Loucy (cell line): Measurements from ENCODE around the gene HOGA1.

Experiments
- H2AFZ ChIP-seq: fragments of 200-600 bp; sonication (generic); 2 replicates; pipeline ENCODE4 v1.6.0; 2016; ENCODE audit warnings: antibody characterized with exemption, mild to moderate bottlenecking, low read length, moderate library complexity
- H3F3A ChIP-seq: fragments of 200-600 bp; 2 replicates; pipeline ENCODE4 v1.6.0; 2016; ENCODE audit warnings: antibody characterized with exemption, low read depth, mild to moderate bottlenecking
- H3K27me3 ChIP-seq: fragments of 200-600 bp; sonication (generic); 2 replicates; pipeline ENCODE4 v1.6.1; 2014; ENCODE audit warnings: low read length, mild to moderate bottlenecking; ENCODE audit not compliant: insufficient read depth, poor library complexity, severe bottlenecking
- H3K36me3 ChIP-seq: fragments of 200-600 bp; sonication (generic); 2 replicates; pipeline ENCODE4 v1.6.1; 2016; ENCODE audit warnings: low read length; ENCODE audit not compliant: insufficient read depth
- H3K4me1 ChIP-seq: fragments of 200-600 bp; sonication (generic); 2 replicates; pipeline ENCODE4 v1.5.1; 2014; ENCODE audit warnings: low read length, mild to moderate bottlenecking; ENCODE audit not compliant: insufficient read depth, poor library complexity, severe bottlenecking
- H3K4me2 ChIP-seq: fragments of 200-600 bp; sonication (generic); 2 replicates; pipeline ENCODE4 v1.6.0; 2014; ENCODE audit warnings: antibody characterized with exemption, low read length, low read depth, mild to moderate bottlenecking; ENCODE audit not compliant: poor library complexity, severe bottlenecking
- H3K4me3 ChIP-seq: fragments of 200-600 bp; sonication (generic); 2 replicates; pipeline ENCODE4 v1.5.1; 2014; ENCODE audit warnings: low read length, mild to moderate bottlenecking, mixed read lengths; ENCODE audit not compliant: poor library complexity, severe bottlenecking
- H3K79me2 ChIP-seq: fragments of 200-600 bp; sonication (generic); 2 replicates; pipeline ENCODE4 v1.6.1; 2014; ENCODE audit warnings: low read length; ENCODE audit not compliant: insufficient read depth
- H3K9ac ChIP-seq: fragments of 200-600 bp; sonication (generic); 2 replicates; pipeline ENCODE4 v1.6.0; 2014; ENCODE audit warnings: mild to moderate bottlenecking, low read depth, low read length, moderate library complexity; ENCODE audit not compliant: poor library complexity, severe bottlenecking
- H3K9me2 ChIP-seq: fragments of 200-600 bp; sonication (generic); replicated peaks from 2 replicates; pipeline ENCODE4 v1.6.1; 2016; ENCODE audit warnings: low read depth, low read length, mixed read lengths
- H3K9me3 ChIP-seq: fragments of 200-600 bp; sonication (generic); 2 replicates; pipeline ENCODE4 v1.6.1; 2014; ENCODE audit warnings: mild to moderate bottlenecking, antibody characterized with exemption, low read length, low read depth; ENCODE audit not compliant: insufficient read depth
- H4K20me1 ChIP-seq: fragments of 200-600 bp; sonication (generic); 2 replicates; pipeline ENCODE4 v1.6.0; 2014; ENCODE audit warnings: antibody characterized with exemption, low read length, mild to moderate bottlenecking; ENCODE audit not compliant: insufficient read depth, poor library complexity, severe bottlenecking
- EZH2phosphoT487 ChIP-seq: fragments of 200-600 bp; IDR thresholded peaks from 2 replicates; pipeline ENCODE4 v1.6.1; 2018; ENCODE audit warnings: antibody characterized with exemption, mild to moderate bottlenecking, moderate library complexity, borderline replicate concordance
- TF ChIP-seq, protein P1 (sequence below): fragments of 200-600 bp; sonication (generic); conservative IDR thresholded peaks from 2 replicates; pipeline ENCODE4 v1.5.1; 2014; ENCODE audit warnings: mild to moderate bottlenecking, antibody characterized with exemption, low read length

The HOGA1 gene

DNA sequence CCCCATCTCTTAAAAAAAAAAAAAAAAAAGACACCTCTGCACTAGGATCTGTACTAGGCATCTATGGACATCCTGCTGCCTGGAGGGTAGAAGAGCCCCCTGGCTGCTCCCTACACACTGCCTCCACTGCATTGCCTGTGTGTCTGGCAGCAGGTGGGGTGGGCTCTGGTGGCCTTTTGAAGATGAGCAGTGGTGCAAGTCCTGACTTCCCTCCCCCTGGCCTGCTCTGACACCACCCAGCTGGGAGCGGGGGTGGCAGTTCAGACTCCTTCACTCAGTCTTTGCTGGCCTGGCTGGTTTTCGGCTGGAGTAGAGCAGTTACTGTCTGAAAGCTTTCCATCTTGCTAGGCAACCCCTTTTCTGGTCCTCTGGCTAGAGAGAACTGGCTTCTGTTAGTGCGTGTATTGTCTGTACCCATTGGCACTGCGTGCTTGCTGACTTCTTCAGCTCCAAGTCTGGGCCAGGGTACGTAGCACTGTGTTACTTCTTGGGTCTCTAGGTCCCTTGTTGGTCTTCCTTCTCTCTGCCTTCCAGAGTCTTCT is 23.0 kb downstream of the HOGA1 start:
- no peaks in the 10 kb centered on the region for H3K9me3 ChIP-seq
- no peaks in the 10 kb centered on the region for H3K9me2 ChIP-seq
- H3K4me1 ChIP-seq = no peaks in the 10 kb centered on the region
- no peaks in the 10 kb centered on the region for H4K20me1 ChIP-seq
- H3K9ac ChIP-seq = no peak overlapping the region
- H2AFZ ChIP-seq = no peak overlapping the region
- H3K4me3 ChIP-seq = no peak overlapping the region
- no peaks in the 10 kb centered on the region for H3K79me2 ChIP-seq
- TF ChIP-seq, protein P1, sequence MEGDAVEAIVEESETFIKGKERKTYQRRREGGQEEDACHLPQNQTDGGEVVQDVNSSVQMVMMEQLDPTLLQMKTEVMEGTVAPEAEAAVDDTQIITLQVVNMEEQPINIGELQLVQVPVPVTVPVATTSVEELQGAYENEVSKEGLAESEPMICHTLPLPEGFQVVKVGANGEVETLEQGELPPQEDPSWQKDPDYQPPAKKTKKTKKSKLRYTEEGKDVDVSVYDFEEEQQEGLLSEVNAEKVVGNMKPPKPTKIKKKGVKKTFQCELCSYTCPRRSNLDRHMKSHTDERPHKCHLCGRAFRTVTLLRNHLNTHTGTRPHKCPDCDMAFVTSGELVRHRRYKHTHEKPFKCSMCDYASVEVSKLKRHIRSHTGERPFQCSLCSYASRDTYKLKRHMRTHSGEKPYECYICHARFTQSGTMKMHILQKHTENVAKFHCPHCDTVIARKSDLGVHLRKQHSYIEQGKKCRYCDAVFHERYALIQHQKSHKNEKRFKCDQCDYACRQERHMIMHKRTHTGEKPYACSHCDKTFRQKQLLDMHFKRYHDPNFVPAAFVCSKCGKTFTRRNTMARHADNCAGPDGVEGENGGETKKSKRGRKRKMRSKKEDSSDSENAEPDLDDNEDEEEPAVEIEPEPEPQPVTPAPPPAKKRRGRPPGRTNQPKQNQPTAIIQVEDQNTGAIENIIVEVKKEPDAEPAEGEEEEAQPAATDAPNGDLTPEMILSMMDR = no peak
- no peaks in the 10 kb centered on the region for H3K36me3 ChIP-seq
- no peaks in the 10 kb centered on the region for H3K27me3 ChIP-seq
- H3K4me2 ChIP-seq = no peak overlapping the region
- H3F3A ChIP-seq = no peaks in the 10 kb centered on the region

DNA sequence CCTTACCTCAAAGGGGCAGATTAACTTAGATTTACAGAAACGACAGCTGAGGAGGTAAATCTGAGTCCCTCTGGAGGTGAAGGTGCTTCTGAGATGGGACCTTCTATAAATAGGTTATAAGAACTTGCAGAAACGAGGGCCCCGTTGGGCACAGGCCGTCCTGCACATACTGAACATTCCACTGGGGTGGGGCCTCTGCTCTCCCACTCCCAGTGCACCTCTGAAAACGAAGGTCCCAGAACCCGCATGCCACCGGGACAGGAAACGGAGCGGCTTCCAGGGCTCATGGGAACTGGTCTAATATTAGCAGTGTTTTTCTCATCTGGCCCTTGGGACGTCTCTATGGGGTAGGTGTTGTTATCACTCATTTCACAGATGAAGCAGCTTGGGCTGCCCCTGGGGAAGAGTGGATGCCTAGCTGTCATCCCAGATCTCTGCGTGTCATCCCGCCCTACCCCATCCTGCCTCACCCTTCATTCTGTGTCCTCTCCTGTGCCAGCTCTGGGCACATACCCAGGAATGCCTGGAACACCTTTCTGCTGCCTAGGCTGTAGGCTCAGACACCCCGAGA is 24.9 kb downstream of the HOGA1 start:
- Histone ChIP-seq H3F3A (no peaks in the 10 kb centered on the region), H3K36me3 (no peaks in the 10 kb centered on the region), H3K4me2 (no peak overlapping the region), H3K9ac (no peak overlapping the region), H3K9me2 (no peaks in the 10 kb centered on the region), H3K4me1 (no peaks in the 10 kb centered on the region), H4K20me1 (no peaks in the 10 kb centered on the region), H3K4me3 (no peak overlapping the region), H3K27me3 (no peaks in the 10 kb centered on the region), H3K9me3 (no peaks in the 10 kb centered on the region), H2AFZ (no peak overlapping the region), H3K79me2 (no peaks in the 10 kb centered on the region)
- TF ChIP-seq, protein P1 = no peak
- TF ChIP-seq EZH2phosphoT487 = no peak

DNA sequence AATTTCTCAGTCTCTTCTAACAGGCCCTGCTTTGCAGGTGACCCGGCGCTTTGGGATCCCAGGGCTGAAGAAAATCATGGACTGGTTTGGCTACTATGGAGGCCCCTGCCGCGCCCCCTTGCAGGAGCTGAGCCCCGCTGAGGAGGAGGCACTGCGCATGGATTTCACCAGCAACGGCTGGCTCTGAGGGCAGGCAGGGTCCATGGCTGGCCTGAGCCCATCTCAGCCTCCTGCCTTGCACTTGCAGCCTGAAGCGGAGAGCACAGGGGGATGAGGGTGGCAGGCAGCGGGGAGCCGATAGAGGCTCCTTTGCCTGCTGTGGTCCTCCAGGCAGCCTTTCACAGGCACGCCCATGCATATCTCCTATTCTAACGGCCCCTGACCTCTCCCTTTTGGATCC is 27.3 kb downstream of the HOGA1 start:
- Histone ChIP-seq H3K9ac (no peak overlapping the region), H3K79me2 (no peaks in the 10 kb centered on the region)
- TF ChIP-seq EZH2phosphoT487 = no peak
- TF ChIP-seq, protein P1 = no peak

More for the DNA sequence above, 27.3 kb downstream of the HOGA1 start:
- H3K36me3 ChIP-seq = no peaks in the 10 kb centered on the region
- H3K4me1 ChIP-seq = no peaks in the 10 kb centered on the region
- H4K20me1 ChIP-seq = no peaks in the 10 kb centered on the region
- no peak overlapping the region for H3K4me3 ChIP-seq
- H3K9me3 ChIP-seq = no peaks in the 10 kb centered on the region
- H2AFZ ChIP-seq = 0 out of 2 replicates have a peak overlapping the region, but pooled peaks have one; percentile 21
- H3K27me3 ChIP-seq = no peaks in the 10 kb centered on the region
- H3K9me2 ChIP-seq = no peaks in the 10 kb centered on the region
- no peak overlapping the region for H3K4me2 ChIP-seq
- no peaks in the 10 kb centered on the region for H3F3A ChIP-seq
